ENCODE results near the gene MS4A7. TPM values are rescaled to one million over a fixed set of nuclear protein-coding genes. Genes with fewer than 3 reads are reported as not detected.
A peak's percentile ranks its signal among the peaks of the same experiment; 100 is the strongest.

The MS4A7 gene, protein sequence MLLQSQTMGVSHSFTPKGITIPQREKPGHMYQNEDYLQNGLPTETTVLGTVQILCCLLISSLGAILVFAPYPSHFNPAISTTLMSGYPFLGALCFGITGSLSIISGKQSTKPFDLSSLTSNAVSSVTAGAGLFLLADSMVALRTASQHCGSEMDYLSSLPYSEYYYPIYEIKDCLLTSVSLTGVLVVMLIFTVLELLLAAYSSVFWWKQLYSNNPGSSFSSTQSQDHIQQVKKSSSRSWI
- not detected for total RNA-seq

DNA sequence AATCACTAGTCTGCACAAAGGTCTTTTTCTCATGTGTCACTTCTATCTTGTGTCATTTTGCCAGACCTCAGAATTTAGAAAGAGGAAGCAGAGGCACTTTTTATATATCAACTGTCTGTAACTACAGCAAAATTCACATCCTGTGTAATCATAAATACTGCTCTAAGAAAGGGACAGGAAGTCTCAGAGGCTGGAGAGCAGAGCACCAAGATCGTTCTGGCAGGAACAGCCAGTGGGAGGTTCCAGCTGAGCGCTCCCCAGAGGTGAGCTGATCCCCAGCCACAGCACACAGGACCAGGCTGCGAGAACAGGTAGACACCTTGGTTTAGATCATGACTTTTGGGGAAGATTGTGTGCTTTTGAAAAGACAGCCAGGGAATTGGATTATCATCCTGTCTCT, at the start of gene MS4A7:
Gene MS4A7 (plus strand): TSS at position 179 of the 400 bp plus-strand sequence. CDS start 4,610 bp downstream, outside the sequence.
- DNase-seq (ENCODE audit: low spot score in 2 of 2) (no peak), ATAC-seq (no peak)
- Mint-ChIP-seq H3K9me3 (no peaks in the 10 kb centered on the region), H3K27ac (no peak within 1 kb of the TSS), H3K36me3 (no peaks in the 10 kb centered on the region)

DNA sequence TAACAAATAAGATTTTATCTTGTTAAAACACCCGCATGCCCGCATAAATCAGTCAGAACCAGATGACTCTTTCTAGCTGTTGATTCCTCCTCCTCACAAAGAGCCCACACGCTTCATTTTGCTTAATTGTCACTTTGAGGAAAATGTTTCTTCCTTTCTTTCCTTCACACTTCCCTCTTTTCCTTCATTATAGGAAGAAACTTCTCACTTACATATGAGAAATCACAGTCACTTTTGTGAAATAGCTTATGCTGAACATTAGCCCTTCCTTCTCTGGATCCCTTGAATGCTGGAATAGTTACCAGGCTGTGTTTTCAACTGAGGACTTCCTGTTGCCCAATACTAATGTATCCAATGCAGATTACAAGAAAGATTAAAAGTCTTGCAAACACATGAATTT, 45.5 kb upstream of the MS4A7 start:
- Mint-ChIP-seq H3K36me3 (no peaks in the 10 kb centered on the region), H3K27ac (no peak overlapping the region), H3K9me3 (no peaks in the 10 kb centered on the region)
- DNase-seq (ENCODE audit: low spot score in 2 of 2): no peak
- no peak for ATAC-seq

DNA sequence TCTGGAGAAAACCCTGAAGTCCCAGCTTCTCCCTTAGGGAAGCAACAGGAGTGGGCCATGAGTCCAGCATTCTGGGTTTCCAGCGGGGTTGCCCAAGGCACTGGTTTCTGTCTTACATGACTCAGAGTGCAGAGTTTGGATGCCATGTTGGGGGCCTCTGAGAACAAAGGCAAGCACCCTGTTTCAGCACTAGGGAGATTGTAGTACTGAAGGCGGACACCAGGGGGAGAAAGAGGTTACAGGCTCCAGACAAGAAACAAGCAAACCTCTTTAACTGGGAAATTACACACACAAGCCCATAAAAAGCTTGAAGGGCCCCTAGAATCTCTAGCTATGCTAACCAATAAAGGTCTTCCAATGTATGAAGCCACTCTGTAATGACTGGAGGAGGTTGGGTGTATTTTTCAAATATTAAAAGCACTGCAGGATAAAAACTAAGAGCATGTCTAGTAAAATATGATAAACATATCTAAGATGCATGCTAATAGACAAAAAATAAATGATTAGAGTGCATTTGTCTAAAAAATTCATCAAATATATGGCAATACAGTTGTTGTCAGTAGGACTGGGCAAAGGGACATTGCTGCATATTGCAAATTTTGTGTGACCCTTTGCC, 44.2 kb upstream of the MS4A7 start:
- no peaks in the 10 kb centered on the region for H3K9me3 Mint-ChIP-seq
- DNase-seq (ENCODE audit: low spot score in 2 of 2): peak in 1 of 2 donors; percentile 79
- ATAC-seq: peak; percentile 45 to 73
- H3K36me3 Mint-ChIP-seq: no peaks in the 10 kb centered on the region
- no peak overlapping the region for H3K27ac Mint-ChIP-seq

DNA sequence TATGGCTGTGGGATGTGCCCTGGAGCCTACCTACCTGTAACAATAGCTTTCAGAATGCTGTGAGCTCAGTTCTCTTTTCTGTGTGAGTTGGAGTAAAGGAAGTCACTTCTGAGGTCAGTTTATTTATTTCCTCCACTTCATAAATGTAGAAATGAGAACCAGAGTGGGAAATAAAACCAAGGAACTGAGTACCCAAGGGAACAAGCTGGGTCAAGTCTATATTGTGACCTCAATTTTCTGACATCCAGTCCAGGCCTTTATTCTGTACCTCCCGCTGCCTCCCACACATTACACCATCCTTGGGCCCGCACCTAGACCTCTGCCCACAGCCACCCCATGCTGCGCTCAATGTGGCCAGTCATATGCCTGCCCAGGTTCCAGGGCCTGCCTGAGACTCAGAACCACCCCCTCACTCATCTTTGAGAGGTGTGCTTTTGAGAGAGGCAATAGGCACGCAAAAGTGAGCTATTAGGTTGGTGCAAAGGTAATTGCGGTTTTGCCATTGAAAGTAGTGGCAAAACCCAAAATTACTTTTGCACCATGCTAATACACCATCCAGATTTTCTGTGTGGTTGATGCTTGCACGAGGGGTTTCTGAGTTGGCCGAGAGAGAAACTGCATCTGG, 41.5 kb upstream of the MS4A7 start:
- Mint-ChIP-seq H3K9me3 (no peaks in the 10 kb centered on the region), H3K36me3 (no peaks in the 10 kb centered on the region), H3K27ac (no peak overlapping the region)
- DNase-seq (ENCODE audit: low spot score in 2 of 2) (no peak), ATAC-seq (no peak)

DNA sequence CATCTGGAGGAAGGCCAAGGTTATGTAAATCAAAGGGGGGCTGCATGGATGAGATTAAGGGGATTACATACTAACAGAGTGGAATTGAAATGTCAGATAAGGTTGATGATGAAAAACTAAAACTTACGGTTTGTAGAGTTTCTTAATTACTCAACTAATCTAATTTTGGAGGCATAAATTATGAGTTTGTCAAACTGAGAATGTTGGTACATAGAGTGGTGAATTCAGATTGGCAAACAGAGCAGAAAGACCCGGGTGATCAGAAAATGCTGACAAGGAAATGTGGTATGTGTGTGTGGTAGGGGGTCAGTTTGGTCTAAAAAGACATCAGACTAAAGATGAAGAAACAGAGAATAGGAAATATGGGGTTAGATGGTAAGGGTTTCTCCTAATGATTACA, 40.3 kb upstream of the MS4A7 start:
- Mint-ChIP-seq H3K36me3 (no peaks in the 10 kb centered on the region), H3K27ac (no peak overlapping the region), H3K9me3 (no peaks in the 10 kb centered on the region)
- ATAC-seq: no peak
- DNase-seq (ENCODE audit: low spot score in 2 of 2): no peak

DNA sequence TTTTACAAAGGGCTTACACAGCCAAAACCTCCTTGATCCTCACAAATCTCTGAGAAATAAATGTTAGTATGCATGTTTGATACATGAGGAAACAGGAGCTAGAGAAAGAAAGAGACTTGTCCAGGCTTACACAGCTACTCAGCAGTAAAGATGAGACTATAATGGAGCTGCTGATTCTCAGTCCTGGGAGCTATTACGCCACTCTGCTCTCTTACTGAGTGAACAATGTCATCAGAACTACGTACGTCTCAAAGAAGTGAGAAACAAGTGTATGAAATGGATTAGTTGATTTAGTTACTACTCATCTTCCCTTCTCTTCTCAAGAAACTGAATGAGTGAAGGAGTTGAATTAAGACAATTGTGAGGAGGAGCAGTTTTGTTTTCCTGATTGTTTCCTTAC, 39.0 kb upstream of the MS4A7 start:
- ATAC-seq: no peak
- H3K27ac Mint-ChIP-seq: no peak overlapping the region
- no peaks in the 10 kb centered on the region for H3K9me3 Mint-ChIP-seq
- no peaks in the 10 kb centered on the region for H3K36me3 Mint-ChIP-seq
- no peak for DNase-seq (ENCODE audit: low spot score in 2 of 2)

DNA sequence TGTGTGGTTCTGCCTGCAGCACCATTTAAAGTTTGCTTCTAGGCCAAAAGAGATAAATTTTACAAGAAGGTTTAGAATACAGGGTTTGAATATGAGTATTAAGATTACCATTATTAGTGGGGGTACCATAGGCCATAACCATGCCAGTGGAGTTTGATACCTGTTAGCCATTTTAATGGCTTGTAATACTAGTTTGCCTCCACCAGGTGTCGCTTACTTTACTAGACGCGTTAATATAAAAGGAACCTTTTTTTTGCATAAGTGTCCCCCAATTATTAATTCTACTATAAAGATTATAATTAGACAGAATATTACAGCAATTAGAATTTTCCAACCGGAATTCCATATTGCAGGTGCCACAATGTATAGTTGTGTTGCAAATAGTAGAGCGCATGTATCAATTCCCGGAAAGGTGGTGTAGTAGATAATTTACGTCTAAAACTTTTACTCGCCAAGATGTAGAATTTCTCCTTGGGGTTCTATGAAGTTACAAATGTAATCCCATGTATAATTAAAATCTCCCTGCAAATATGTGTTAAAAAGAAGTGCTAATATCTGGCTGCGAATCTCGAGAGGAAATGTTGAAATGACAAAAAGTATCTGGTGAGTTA, 35.1 kb upstream of the MS4A7 start:
- Mint-ChIP-seq H3K27ac (no peak overlapping the region), H3K9me3 (no peaks in the 10 kb centered on the region), H3K36me3 (no peaks in the 10 kb centered on the region)
- peak in 1 of 2 donors; percentile 8 for DNase-seq (ENCODE audit: low spot score in 2 of 2)
- no peak for ATAC-seq

DNA sequence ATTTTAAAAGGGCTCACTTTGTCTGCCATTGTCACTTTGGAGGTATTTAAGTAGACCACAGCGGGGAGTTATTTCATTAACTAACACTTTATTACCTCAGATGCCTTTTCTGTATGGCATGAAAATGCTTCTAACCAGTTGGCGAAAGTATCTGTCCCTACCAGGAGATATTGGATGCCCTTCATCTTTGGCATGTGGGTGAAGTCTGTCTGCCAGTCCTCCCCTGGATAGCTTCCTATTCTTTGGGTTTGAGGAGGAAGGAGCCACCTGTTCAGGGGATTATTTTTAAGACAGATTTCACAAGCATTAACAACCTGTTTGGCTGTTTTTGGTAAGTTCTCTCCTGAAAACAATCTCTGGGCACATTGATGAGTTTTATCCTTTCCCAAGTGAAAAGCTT, 34.2 kb upstream of the MS4A7 start:
- H3K9me3 Mint-ChIP-seq: no peaks in the 10 kb centered on the region
- no peaks in the 10 kb centered on the region for H3K36me3 Mint-ChIP-seq
- DNase-seq (ENCODE audit: low spot score in 2 of 2) (no peak), ATAC-seq (no peak)
- no peak overlapping the region for H3K27ac Mint-ChIP-seq

DNA sequence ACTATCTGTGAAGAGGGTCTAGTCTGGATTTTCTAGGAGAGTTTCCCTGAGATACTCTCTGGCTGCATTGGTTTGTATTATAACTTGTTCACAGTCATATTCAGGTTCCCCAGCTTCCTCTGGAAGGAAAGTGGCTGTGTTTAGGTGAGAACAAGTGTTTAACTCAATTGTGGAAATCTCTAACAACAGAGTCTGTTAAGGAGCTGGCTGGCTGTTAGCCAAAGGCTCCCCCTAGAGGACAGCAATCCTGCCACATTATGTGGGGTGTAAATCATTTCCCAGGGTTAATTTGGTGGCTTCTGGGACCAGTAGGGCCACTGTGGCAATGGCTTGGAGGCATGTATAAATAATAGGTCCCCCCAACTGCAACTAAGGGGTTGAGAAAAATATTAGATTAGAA, 32.8 kb upstream of the MS4A7 start:
- DNase-seq (ENCODE audit: low spot score in 2 of 2) (peak in 1 of 2 donors; percentile 22), ATAC-seq (no peak)
- no peaks in the 10 kb centered on the region for H3K36me3 Mint-ChIP-seq
- H3K27ac Mint-ChIP-seq: no peak overlapping the region
- H3K9me3 Mint-ChIP-seq: no peaks in the 10 kb centered on the region

DNA sequence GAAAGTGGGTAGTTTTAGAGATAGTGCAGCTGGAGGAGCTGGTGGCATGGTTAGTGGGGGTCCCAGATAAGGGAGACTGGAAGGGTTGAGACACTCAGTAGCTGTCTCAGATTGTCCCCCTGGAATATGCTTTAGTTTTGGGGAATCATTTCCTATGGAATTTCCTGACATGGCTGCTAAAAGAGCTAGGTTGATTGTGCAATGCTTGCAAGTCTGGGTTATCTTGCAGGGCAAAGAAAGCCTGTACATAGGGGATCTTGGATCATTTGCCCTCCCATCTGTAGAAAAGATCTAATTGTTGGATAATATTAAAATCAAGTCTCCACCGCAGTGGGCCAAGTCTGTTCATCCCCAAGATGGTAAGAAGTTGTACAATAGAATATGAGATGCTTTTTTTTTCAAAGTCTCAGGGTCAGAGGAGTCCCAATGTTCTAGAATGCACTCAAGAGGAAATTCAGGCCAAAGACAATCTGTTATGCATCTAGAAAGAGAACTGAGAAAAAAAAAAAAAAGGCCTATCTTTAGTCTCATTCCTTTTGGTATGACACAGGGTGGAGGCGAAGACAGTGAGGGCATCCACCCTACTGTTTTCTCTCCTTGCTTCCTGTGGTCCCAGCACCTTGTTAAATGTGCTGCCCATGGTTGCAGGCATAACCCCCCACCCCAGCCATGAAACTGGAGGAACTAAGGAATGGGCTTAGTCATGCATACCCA, 31.1 kb upstream of the MS4A7 start:
- ATAC-seq (no peak), DNase-seq (ENCODE audit: low spot score in 2 of 2) (no peak)
- Mint-ChIP-seq H3K9me3 (no peaks in the 10 kb centered on the region), H3K27ac (no peak overlapping the region), H3K36me3 (no peaks in the 10 kb centered on the region)

DNA sequence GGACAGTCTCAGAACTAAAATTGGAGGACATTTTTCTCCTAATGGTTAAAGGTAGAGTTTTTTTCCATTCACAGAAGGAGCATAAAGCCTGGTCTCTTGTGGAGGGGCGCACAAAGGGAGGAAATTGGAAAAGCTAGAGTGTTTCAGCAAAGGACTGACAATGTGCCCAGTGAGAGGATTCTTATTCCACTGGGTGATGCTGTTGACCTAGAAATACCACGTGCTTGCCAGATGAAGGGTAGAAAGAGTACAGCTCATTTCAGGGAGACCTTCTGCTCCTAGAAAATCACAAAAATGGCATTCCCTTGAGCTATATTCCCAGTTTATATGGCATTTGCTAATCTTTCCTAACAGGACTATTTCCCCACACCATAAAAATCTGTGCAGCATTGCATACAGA, 30.2 kb upstream of the MS4A7 start:
- no peaks in the 10 kb centered on the region for H3K36me3 Mint-ChIP-seq
- no peak for ATAC-seq
- no peak overlapping the region for H3K27ac Mint-ChIP-seq
- no peaks in the 10 kb centered on the region for H3K9me3 Mint-ChIP-seq
- DNase-seq (ENCODE audit: low spot score in 2 of 2): no peak

DNA sequence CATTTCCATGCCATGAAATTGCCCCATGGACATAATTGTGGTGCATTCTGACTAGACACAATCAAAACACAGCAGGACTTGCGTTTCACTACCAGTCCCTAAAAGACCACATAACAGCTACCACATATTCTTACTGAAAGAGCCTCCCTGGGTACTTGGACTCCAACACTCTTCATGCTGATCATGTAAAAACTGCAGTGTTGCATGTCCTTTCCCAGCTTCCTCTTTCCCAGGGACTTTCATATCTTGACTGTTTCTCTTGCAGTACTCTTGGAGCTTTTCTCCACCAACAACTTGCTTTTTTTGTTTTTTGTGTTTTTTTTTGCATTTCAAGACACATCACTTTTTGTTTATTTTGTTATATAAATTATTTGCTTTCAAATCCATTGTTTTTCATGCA, 28.3 kb upstream of the MS4A7 start:
- DNase-seq (ENCODE audit: low spot score in 2 of 2): no peak
- Mint-ChIP-seq H3K27ac (no peak overlapping the region), H3K9me3 (peaks cover 0 to 5% of the 10 kb centered on the region in 2 donors), H3K36me3 (no peaks in the 10 kb centered on the region)
- no peak for ATAC-seq

DNA sequence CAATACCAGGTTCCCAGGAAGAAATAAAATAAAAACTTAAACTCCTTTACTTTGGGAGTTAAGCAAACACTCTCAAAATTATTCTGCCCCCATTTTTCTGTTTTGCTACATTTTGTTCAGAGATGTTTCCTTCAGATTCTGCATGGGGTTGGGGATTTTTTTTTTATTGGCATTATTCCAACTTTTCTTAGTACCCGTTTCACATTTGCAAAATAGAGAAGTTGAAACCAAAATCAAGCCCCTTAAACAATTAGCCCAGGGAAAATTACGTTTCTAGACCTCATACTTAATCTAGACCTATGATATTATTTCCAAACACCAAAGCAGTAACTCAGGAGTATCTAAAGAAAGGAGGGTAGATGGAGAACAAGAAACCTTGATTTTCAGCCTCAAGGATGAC, 20.6 kb upstream of the MS4A7 start:
- Mint-ChIP-seq H3K36me3 (peaks cover 0 to 10% of the 10 kb centered on the region in 2 donors), H3K27ac (no peak overlapping the region), H3K9me3 (peaks cover 0 to 5% of the 10 kb centered on the region in 2 donors)
- no peak for DNase-seq (ENCODE audit: low spot score in 2 of 2)
- no peak for ATAC-seq

DNA sequence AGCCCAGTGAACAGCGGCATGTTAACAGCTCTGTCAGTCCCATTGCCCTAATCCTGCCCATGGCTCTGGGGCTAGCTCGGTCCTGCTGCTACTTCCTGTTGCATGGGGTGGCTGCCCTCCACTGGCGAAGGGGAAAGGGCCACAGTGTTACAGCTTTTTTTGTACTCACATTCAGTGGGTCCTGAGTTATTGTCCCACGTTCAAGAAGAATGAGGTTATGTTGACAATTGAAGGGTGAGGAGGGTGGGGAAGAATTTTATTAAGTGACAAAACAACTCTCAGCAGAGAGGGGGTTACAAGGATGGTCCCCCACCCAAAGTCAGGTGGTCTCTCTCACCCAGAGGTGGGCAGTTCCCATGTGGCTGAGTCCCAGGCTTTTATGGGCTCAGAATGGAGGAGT, 17.7 kb upstream of the MS4A7 start:
- no peak for DNase-seq (ENCODE audit: low spot score in 2 of 2)
- Mint-ChIP-seq H3K36me3 (peaks cover 0 to 10% of the 10 kb centered on the region in 2 donors), H3K27ac (no peak overlapping the region), H3K9me3 (no peaks in the 10 kb centered on the region)
- no peak for ATAC-seq

DNA sequence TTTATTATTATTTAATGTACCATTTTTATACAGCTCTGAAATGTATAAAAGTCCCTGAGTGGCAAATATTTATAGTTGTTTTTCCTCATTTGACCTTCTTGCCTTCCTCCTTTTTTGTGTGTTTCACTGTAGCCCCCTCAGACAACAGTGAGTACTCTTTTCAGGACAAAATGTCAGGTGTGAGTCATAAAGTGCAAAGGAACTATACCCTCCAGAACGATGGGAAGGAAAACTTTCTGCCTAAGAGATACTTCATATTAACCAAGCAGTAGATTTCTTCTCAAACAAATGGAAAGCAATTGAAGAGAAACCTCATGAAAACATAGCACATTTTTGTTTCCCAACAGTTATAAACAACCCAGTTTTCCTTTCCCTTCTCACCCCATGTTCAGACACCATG, 16.1 kb upstream of the MS4A7 start:
- DNase-seq (ENCODE audit: low spot score in 2 of 2) (no peak), ATAC-seq (no peak)
- Mint-ChIP-seq H3K27ac (no peak overlapping the region), H3K36me3 (peaks cover 0 to 10% of the 10 kb centered on the region in 2 donors), H3K9me3 (no peaks in the 10 kb centered on the region)

DNA sequence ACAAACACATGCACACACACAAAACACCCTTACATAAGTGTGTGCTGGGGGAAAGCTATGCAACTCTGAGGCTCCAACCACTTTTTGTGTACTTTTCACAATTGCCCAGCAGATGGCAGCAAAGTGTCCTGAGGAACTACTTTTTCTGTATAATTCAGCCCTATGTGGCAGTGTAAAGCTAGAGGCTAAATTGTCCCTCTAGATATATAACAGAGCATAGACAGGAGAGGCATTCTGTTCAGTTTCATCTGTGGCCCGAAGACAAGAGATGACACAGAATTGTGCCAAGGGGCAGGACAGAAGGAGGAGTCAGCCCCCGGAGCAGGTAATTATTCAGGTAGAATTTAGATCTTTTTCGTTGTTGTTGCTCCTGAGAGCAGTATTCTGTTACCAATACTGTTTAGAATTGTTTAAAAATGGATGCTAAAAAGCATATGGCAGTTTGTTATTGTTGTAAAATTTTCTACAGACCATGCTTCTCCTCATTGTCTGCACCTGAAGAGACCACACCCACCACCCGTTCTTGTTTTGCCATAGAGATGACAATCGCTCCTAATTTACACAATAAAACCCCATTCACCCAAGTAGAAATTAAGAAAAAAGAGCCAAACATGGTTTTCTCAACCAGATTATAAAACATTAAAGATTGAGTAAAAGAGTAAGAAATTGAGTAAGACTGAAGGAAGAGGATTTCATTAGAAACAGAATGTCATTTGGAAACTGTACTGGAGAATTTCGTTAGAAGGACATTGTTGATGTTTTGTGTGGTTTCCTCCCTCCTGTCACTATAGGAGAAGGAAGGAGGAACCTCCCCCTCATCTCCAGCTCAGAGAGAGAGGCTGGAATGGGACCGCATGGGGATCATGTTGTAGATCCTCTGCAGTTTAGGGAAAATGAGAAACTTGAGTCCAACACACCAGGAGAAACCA, 14.5 kb upstream of the MS4A7 start:
- H3K27ac Mint-ChIP-seq: no peak overlapping the region
- H3K36me3 Mint-ChIP-seq: peaks cover 0 to 10% of the 10 kb centered on the region in 2 donors
- peak in 1 of 2 donors; percentile 66 for DNase-seq (ENCODE audit: low spot score in 2 of 2)
- ATAC-seq: peak; percentile 41 to 64
- H3K9me3 Mint-ChIP-seq: no peaks in the 10 kb centered on the region

Measured in activated naive CD4-positive, alpha-beta T cell treated with anti-CD3 and anti-CD28 coated beads, Interleukin-2, amount 50 U/mL, for 72 hours (primary cell).